SK-N-MC (cell line): ENCODE results near the gene WASHC3.

Experiments used
- EZH2 ChIP-seq: fragments of 200-600 bp; sonication (generic); IDR thresholded peaks from one replicate; pipeline ENCODE4 v1.6.1; 2017; ENCODE audit warnings: antibody characterized with exemption
- POLR2AphosphoS5 ChIP-seq: IDR thresholded peaks from 2 replicates; pipeline ENCODE4 v1.6.1; 2012; ENCODE audit warnings: mild to moderate bottlenecking, low read depth, low read length, borderline replicate concordance

DNA sequence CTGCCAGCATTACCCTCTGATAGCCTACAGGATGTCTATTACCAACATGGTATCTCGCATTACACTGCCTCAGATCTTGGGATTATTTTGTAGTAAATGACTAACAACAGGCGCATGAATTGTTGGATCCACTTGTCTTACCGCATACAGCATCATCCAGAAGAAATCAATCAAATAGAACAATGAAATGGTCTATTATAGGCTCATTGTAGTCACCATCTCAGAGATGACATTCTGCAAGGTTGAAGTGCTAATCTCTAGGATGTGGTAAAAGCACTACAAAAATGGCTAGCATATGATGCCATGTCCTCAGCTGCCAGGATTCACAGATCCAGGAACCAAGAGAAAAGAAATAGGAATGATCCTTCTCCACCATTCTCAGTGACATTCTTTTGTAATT, 52.0 kb downstream of the WASHC3 start:
- TF ChIP-seq EZH2, result no peak
- TF ChIP-seq POLR2AphosphoS5, result no peak
